Fibroblast of lung (primary cell): ENCODE measurements around the gene FREM1. TPM values are rescaled to one million over a fixed set of nuclear protein-coding genes. Genes with fewer than 3 reads are reported as not detected.

Source experiments
- DNase-seq, 2 donors: peaks; one replicate each; pipeline versions ENCODE4 v3.0.0 to v3.0.0-alpha.2; 2010; ENCODE audit warnings: low read depth in 2 of 2
- H2AFZ ChIP-seq: 2 replicates; pipeline ENCODE4 v1.5.1; 2012; ENCODE audit warnings: low read length, control low read depth, inconsistent platforms
- H3K27ac ChIP-seq: 2 replicates; pipeline ENCODE4 v1.5.1; 2011; ENCODE audit warnings: low read length, control low read depth; ENCODE audit not compliant: insufficient read depth
- H3K27me3 ChIP-seq: 2 replicates; pipeline ENCODE4 v1.5.1; 2011; ENCODE audit warnings: mild to moderate bottlenecking, low read length; ENCODE audit not compliant: control insufficient read depth, insufficient read depth
- H3K36me3 ChIP-seq: 2 replicates; pipeline ENCODE4 v1.5.1; 2011; ENCODE audit warnings: low read length; ENCODE audit not compliant: control insufficient read depth, insufficient read depth
- H3K4me1 ChIP-seq: 2 replicates; pipeline ENCODE4 v1.5.1; 2011; ENCODE audit warnings: low read length; ENCODE audit not compliant: control insufficient read depth, insufficient read depth; ENCODE audit errors: extremely low read depth
- H3K4me2 ChIP-seq: 2 replicates; pipeline ENCODE4 v1.5.1; 2011; ENCODE audit warnings: low read length, control low read depth; ENCODE audit not compliant: insufficient read depth; ENCODE audit errors: extremely low read depth
- H3K4me3 ChIP-seq, 4 experiments: fragments of 200-600 bp in 1 of 4; sonication (generic) in 1 of 4; replicated peaks in 1 of 4; 2 replicates each; pipeline ENCODE4 v1.5.1; 2011 to 2016; ENCODE audit warnings: low read length in 4 of 4, low read depth in 3 of 4, mild to moderate bottlenecking in 3 of 4, control low read depth in 2 of 4, inconsistent platforms in 1 of 4, mixed read lengths in 1 of 4; ENCODE audit not compliant: insufficient read depth in 1 of 4; ENCODE audit errors: control extremely low read depth in 1 of 4
- H3K79me2 ChIP-seq: 2 replicates; pipeline ENCODE4 v1.5.1; 2012; ENCODE audit warnings: mild to moderate bottlenecking, low read length, inconsistent platforms; ENCODE audit not compliant: control insufficient read depth, insufficient read depth
- H3K9ac ChIP-seq: 2 replicates; pipeline ENCODE4 v1.5.1; 2011; ENCODE audit warnings: mild to moderate bottlenecking, low read length, control low read depth; ENCODE audit not compliant: insufficient read depth
- H3K9me3 ChIP-seq: 2 replicates; pipeline ENCODE4 v1.5.1; 2012; ENCODE audit warnings: low read depth, low read length; ENCODE audit not compliant: control insufficient read depth, insufficient read depth
- H4K20me1 ChIP-seq: 2 replicates; pipeline ENCODE4 v1.5.1; 2011; ENCODE audit warnings: low read length; ENCODE audit not compliant: control insufficient read depth, insufficient read depth; ENCODE audit errors: extremely low read depth
- CTCF ChIP-seq, 2 donors: IDR thresholded peaks in 1 of 2; conservative IDR thresholded peaks in 1 of 2; 1 replicate in 1 of 2; 2 replicates in 1 of 2; pipeline ENCODE4 v1.5.1; 2011 to 2012; ENCODE audit warnings: low read length in 2 of 2, control low read depth in 1 of 2, inconsistent platforms in 1 of 2, low read depth in 1 of 2, mild to moderate bottlenecking in 1 of 2
- EZH2 ChIP-seq: IDR thresholded peaks from 2 replicates; pipeline ENCODE4 v1.5.1; 2012; ENCODE audit warnings: low read length, control low read depth, mild to moderate bottlenecking; ENCODE audit errors: missing control alignments
- polyA plus RNA-seq, 2 donors: library from polyadenylated mRNA; depleted of rRNA in 1 of 2; stranded (reverse) in 1 of 2; unstranded in 1 of 2; fragments of >200 nt; gene quantifications; 2 replicates each; pipeline ENCODE4 v1.2.1, GENCODE V29; 2011 to 2012; ENCODE audit warnings: missing spikeins in 1 of 2
- total RNA-seq: library from RNA; depleted of rRNA; stranded (reverse); fragments of >200 nt; gene quantifications from 2 replicates; pipeline ENCODE4 v1.2.1, GENCODE V29; 2014

The FREM1 gene
- total and polyA plus RNA-seq, 2 donors (not counting 1 experiment from before 2014, with no cell fraction given): under 0.01 to 0.01 TPM

- no peaks in the 10 kb centered on the region for H3K4me1 ChIP-seq
- no peak overlapping the region for H3K4me3 ChIP-seq
- no peak overlapping the region for H2AFZ ChIP-seq
- no peaks in the 10 kb centered on the region for H3K36me3 ChIP-seq
- H4K20me1 ChIP-seq: no peaks in the 10 kb centered on the region
- peak in 1 of 2 donors; percentile 39 for DNase-seq
- H3K9me3 ChIP-seq: no peaks in the 10 kb centered on the region
- no peak overlapping the region for H3K4me2 ChIP-seq
- no peak for TF ChIP-seq EZH2
- TF ChIP-seq CTCF (conservative IDR thresholded peaks at IDR 0.05 in 1 of 2, IDR thresholded peaks at IDR 0.05 in 1 of 2; ENCODE audit: low read depth in 1 of 2, low read length in 2 of 2): no peak
- no peaks in the 10 kb centered on the region for H3K27me3 ChIP-seq
- no peak overlapping the region for H3K27ac ChIP-seq
- no peak overlapping the region for H3K9ac ChIP-seq
- no peaks in the 10 kb centered on the region for H3K79me2 ChIP-seq
Observed at GRCh38 chr9:14849296-14849695, 60.9 kb downstream of the FREM1 start.

GRCh38 chr9:14846871-14847311 is 63.3 kb downstream of the FREM1 start:
- DNase-seq: peak; percentile 20 to 26
- H3K4me3 ChIP-seq: no peak overlapping the region
- H3K4me1 ChIP-seq: no peaks in the 10 kb centered on the region
- no peaks in the 10 kb centered on the region for H3K9me3 ChIP-seq
- no peaks in the 10 kb centered on the region for H4K20me1 ChIP-seq
- no peak overlapping the region for H3K9ac ChIP-seq
- H3K79me2 ChIP-seq: no peaks in the 10 kb centered on the region
- H2AFZ ChIP-seq: no peak overlapping the region
- no peak overlapping the region for H3K27ac ChIP-seq
- H3K4me2 ChIP-seq: no peak overlapping the region
- H3K27me3 ChIP-seq: no peaks in the 10 kb centered on the region
- H3K36me3 ChIP-seq: no peaks in the 10 kb centered on the region
- TF ChIP-seq EZH2 (no peak), CTCF (conservative IDR thresholded peaks at IDR 0.05 in 1 of 2, IDR thresholded peaks at IDR 0.05 in 1 of 2; ENCODE audit: low read depth in 1 of 2, low read length in 2 of 2) (peak; percentile 67 to 76)

GRCh38 chr9:14843163-14843562 is 67.1 kb downstream of the FREM1 start:
- no peaks in the 10 kb centered on the region for H3K36me3 ChIP-seq
- no peaks in the 10 kb centered on the region for H3K27me3 ChIP-seq
- H3K4me3 ChIP-seq: no peak overlapping the region
- no peaks in the 10 kb centered on the region for H3K79me2 ChIP-seq
- TF ChIP-seq CTCF (conservative IDR thresholded peaks at IDR 0.05 in 1 of 2, IDR thresholded peaks at IDR 0.05 in 1 of 2; ENCODE audit: low read depth in 1 of 2, low read length in 2 of 2) (no peak), EZH2 (no peak)
- H3K9me3 ChIP-seq: no peaks in the 10 kb centered on the region
- H2AFZ ChIP-seq: no peak overlapping the region
- H3K27ac ChIP-seq: no peak overlapping the region
- no peak for DNase-seq
- H3K9ac ChIP-seq: no peak overlapping the region
- H4K20me1 ChIP-seq: no peaks in the 10 kb centered on the region
- no peaks in the 10 kb centered on the region for H3K4me1 ChIP-seq
- no peak overlapping the region for H3K4me2 ChIP-seq
